Endothelial cell of umbilical vein (primary cell): ENCODE results near the gene PHLDB2.

Experiments used
- CTCF ChIP-seq, 2 donors: IDR thresholded peaks; 1 replicate in 1 of 2; 2 replicates in 1 of 2; pipeline ENCODE4 v1.5.1; 2011; ENCODE audit warnings: low read length in 2 of 2, mild to moderate bottlenecking in 2 of 2, moderate library complexity in 2 of 2, control low read depth in 1 of 2, inconsistent platforms in 1 of 2, low read depth in 1 of 2; ENCODE audit not compliant: insufficient read depth in 1 of 2; ENCODE audit errors: extremely low read depth in 1 of 2
- EZH2 ChIP-seq: IDR thresholded peaks from 2 replicates; pipeline ENCODE4 v1.6.1; 2012; ENCODE audit warnings: borderline replicate concordance, low read depth, mild to moderate bottlenecking, moderate library complexity, low read length, inconsistent platforms; ENCODE audit not compliant: severe bottlenecking
- FOS ChIP-seq: IDR thresholded peaks from 2 replicates; pipeline ENCODE4 v1.6.1; 2011; ENCODE audit warnings: mild to moderate bottlenecking, low read length, moderate library complexity, borderline replicate concordance; ENCODE audit not compliant: insufficient read depth
- GATA2 ChIP-seq: IDR thresholded peaks from 2 replicates; pipeline ENCODE4 v1.7.0; 2011; ENCODE audit warnings: low read depth, mild to moderate bottlenecking, moderate library complexity, mixed read lengths, low read length; ENCODE audit not compliant: insufficient read length, insufficient read depth
- POLR2A ChIP-seq: IDR thresholded peaks from 2 replicates; pipeline ENCODE4 v1.6.1; 2012; ENCODE audit warnings: low read depth, mild to moderate bottlenecking, control low read depth, low read length
- POLR2AphosphoS5 ChIP-seq: IDR thresholded peaks from 2 replicates; pipeline ENCODE4 v1.6.1; 2012; ENCODE audit warnings: low read depth, mild to moderate bottlenecking, control low read depth, low read length, moderate library complexity; ENCODE audit not compliant: insufficient read depth

- TF ChIP-seq POLR2A = no peak
- TF ChIP-seq CTCF (IDR thresholded peaks at IDR 0.05; ENCODE audit: extremely low read depth in 1 of 2, insufficient read depth in 1 of 2, low read depth in 1 of 2, low read length in 2 of 2) = no peak
- no peak for TF ChIP-seq GATA2
- no peak for TF ChIP-seq EZH2
- no peak for TF ChIP-seq FOS
- no peak for TF ChIP-seq POLR2AphosphoS5
Measured at GRCh38 chr3:111939873-111940272, 80.8 kb downstream of the PHLDB2 start.
